GM21381 (cell line): ENCODE measurements around the gene DNAH10.
"Not testable (repeated sequence)": the region's sequence is repeated elsewhere in the genome, so short reads cannot be mapped to it uniquely, and the experiment has no call there.

Experiments used
- ATAC-seq: cut with Tn5 transposase; IDR thresholded peaks from one replicate; pipeline ENCODE4 v1.9.1; 2021; ENCODE audit warnings: mild to moderate bottlenecking, moderate library complexity; ENCODE audit not compliant: unreplicated experiment

The DNAH10 gene

DNA sequence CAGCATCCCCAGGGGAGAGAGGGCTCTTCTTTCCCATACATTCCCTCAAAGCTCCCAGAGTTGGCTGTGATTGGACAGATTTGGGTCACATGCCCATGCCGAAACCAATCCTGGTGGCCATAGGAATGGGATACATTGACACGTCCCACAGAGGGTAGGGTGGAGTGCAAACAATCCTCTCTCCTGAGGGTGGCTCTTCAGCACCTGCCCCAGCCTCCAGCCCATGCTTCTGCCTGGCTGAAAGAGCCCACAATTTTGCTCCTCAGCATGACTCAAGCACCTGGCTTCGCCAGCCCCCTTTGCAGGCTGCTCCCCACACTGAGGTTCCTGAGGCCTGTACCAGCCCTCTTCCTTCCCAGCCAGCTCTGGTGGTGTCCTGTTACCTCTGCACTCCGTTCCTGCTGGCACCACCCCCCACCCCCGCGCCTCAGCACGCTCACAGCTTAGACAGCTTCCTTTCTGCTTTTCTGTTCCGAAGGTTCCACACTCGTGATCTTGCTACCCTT is 138.8 kb downstream of the DNAH10 start:
- ATAC-seq, result no peak

DNA sequence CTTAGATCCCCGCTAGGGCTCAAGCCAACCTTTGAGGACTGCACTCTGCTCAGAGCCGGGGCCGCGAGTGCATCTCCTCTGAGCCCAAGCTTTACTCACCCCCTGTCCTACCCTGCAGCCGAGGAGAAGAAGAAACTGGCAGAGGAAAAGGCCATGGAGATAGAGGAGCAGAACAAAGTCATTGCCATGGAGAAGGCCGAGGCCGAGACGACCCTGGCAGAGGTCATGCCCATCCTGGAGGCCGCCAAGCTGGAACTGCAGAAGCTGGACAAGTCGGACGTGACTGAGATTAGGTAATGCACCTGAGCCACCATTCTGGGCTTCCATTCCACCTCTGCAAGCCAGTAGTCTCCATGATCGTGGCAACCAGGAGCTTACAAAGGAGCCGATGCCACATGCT is 140.7 kb downstream of the DNAH10 start:
- ATAC-seq, result no peak

DNA sequence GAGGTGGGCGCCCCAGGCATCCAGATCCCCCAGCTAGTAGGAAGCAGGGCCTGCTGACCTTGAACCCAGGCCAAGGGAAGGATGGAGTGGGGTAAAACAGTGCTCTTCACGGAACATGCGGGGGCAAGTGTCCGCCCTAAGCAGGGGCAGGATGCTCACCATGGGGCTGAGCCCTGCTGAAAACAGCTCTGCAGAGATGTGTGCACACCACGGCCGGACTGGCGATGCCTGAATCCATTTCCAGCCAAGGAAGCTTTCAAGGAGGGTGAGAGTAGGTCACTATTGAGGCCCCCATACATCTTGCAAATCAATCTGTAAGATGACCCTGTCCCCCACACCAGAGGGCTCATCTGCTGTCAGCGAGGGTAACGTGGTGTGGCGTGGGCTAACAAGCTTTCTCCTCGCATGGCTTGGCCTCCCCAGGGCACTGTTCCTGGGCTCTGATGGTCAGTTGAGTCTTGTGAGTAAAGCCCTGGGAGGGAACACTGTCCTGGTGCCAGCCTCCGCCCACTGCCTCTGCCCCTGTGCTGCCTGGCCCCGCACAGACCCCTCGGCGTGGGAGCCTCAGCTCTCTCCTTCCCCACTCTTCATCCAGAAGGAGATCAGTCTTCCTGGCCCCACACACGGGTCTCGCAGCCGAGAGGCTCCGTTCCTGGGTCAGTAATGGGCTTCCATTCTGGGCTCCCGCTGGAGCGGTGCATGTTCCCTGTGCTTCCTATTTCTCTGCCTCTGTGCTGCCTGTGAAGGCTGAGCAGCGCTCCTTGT is 141.4 kb downstream of the DNAH10 start:
- ATAC-seq, result no peak

DNA sequence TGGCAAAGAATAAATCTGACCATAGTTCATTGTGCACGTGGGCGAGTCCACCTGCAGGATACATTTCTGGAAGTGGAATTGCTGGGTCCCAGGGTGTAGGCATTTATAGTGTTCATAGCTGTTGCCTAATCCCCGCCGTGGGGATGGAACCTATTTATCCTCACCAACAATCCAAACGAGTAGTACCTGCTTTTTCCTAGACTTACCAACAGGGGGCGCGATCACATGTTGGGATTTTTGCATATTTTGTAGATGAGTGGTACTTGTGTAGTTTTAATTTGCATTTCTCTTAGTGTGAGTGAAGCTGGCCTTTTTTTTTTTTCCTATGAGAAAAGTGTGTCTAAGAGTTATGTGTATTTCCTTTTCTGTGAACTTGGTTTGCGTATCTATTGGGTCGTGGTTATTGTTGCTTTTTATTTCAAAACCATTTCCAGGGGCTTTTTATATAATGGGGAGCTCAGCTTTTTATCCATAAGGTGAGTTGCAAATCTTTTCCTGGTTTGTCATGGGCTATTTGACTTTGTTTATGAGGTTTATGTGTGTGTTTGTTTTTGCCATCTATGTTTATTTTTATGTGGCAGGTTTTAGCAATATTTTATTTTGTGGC is 143.3 kb downstream of the DNAH10 start:
- ATAC-seq, result no peak

DNA sequence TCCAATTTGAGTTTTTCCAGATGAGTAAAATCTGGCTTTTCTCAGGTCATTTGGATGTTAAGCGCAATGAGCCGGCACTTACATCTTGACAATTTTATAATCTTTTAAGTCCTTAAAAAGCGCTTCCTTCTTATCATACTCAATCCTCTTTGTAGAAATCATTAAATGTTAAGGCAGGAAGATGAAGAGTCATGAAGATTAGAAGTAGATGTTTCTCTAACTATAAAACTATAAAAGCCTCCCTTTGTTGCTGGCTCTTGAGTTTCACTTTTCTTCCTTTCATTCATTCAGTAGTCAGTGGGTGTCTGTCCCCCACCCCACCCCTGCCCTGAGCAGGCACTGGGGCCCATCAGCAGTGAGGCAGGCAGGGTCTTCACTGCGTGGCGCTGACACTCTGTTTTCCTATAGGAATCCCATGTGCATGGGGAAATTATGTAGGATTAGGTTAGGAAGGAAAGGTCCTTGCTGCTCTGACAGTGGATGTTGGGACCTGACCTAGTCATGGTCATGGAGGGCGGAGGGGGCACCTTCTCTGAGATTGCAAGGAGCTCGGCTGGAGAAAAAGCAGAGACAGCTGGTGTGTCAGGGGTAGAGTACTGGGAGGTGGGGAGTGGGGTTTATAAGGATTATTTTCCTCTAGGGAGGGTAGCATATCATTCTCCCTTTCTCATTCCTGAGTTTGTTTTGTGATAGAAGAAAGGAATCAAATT is 144.8 kb downstream of the DNAH10 start:
- ATAC-seq, result no peak

DNA sequence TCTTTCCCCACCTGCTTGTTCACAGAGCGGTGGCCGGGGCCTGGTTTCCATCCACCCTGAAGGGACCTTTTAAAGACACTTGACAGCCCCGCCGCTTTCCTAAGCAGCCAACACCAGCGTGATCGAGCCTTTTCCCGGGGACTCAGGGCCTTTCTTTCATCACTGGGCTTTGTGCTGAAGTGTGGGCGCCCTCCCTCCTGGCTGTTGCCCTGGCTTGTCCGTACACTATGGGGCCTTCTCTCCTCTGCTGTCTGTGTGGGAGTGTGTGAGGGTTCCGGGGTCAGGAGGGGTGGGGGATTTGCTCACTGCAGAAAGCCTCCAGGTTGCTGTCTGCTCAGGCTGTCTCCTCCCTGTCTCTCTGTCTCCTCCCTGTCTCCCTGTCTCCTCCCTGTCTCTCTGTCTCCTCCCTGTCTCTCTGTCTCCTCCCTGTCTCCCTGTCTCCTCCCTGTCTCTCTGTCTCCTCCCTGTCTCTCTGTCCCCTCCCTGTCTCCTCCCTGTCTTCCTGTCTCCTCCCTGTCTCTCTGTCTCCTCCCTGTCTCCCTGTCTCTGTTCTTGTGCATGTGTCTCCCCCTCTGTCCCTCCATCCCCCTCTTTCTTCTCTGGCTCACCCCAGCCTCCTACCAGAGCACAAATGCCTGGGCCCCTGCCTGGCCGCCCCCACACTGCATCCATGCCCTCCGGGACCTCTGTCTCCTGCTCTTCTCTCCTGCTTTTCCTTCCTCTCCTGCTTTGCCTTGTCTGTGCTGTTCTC is 145.8 kb downstream of the DNAH10 start:
- ATAC-seq, result no peak

DNA sequence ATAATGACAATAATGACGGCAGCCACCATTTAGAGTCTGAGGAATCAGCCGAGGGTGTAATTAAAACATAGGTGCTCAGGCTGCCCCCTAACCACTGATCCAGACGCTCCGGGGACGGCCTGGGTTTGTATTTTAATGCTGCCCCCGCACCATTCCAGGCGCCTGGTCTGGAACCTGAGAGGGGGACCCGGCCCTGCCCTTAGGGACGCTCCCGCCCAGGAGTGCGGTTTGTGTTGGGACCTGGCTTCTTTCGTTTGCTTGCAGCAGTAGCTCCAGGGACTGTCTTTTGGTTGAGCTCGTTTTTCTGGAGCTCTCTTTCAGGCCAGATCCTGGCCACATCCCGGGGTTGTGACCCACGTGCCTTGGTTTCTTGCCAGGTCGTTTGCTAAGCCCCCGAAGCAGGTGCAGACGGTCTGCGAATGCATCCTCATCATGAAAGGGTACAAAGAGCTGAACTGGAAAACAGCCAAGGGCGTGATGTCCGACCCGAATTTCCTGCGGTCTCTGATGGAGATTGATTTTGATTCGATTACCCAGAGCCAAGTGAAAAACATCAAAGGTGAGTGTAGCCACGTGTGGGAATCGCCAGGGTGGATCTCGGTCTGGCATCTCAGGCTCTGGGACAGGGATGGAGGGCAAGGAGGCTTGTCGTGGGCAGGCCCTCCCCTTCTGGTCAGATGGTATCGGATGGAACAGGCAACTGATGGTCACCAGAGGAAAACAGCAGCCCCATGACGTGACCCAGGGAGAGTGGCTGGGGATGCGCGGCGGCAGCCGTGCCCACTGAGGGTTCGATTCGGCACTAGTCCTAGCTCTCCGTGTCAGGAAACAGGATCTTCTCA is 147.0 kb downstream of the DNAH10 start:
- ATAC-seq, result no peak

DNA sequence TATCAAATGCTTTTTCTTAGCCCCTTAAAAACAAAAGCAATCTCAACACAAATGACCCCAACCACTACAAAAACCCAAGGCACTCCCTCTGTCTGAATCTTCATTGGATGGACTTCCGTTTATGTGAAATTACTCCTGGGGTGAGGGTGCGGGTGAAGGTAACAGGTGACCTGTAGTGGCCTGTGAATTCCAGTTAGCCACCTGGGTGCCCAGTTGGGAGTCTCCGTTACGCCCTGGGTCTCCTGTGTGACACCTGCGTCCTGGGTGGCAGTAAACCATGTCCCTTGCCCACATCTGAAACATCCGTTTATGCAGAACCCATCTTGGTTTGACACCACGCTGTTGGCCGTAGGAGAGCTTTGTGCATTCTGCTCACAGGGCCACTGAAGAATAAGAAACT is 148.0 kb downstream of the DNAH10 start:
- ATAC-seq, result no peak

DNA sequence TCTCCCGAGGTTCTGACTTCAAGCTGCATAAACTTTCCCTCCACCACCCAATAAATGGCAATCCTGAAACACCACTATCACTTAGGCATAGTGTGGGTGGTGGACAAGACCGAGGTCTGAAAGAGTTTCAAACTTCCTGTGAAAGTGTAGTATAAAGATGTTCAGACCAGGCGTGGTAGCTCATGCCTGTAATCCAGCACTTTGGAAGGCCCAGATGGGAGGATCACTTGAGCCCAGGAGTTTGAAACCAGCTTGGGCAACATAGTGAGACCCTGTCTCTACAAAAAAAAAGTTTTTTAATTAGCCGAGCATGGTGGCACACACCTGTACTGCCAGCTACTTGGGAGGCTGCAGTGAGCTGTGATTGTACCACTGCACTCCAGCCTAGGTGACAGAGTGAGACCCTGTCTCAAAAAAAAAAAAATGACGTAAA is 148.7 kb downstream of the DNAH10 start:
- no peak for ATAC-seq

DNA sequence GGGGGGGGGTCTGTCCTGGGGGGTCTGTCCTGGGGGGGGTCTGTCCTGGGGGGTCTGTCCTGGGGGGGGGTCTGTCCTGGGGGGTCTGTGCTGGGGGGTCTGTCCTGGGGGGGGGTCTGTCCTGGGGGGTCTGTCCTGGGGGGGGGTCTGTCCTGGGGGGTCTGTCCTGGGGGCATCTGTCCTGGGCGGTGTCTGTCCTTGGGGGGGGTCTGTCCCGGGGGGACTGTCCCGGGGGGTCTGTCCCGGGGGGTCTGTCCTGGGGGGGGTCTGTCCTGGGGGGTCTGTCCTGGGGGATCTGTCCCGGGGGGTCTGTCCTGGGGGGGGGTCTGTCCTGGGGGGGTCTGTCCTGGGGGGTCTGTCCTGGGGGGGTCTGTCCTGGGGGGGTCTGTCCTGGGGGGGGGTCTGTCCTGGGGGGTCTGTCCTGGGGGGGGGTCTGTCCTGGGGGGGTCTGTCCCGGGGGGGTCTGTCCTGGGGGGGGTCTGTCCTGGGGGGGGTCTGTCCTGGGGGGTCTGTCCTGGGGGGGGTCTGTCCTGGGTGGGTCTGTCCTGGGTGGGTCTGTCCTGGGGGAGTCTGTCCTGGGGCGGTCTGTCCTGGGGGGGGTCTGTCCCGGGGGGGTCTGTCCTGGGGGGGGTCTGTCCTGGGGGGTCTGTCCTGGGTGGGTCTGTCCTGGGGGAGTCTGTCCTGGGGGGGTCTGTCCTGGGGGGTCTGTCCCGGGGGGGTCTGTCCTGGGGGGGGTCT is 149.7 kb downstream of the DNAH10 start:
- ATAC-seq, result not testable (repeated sequence)

DNA sequence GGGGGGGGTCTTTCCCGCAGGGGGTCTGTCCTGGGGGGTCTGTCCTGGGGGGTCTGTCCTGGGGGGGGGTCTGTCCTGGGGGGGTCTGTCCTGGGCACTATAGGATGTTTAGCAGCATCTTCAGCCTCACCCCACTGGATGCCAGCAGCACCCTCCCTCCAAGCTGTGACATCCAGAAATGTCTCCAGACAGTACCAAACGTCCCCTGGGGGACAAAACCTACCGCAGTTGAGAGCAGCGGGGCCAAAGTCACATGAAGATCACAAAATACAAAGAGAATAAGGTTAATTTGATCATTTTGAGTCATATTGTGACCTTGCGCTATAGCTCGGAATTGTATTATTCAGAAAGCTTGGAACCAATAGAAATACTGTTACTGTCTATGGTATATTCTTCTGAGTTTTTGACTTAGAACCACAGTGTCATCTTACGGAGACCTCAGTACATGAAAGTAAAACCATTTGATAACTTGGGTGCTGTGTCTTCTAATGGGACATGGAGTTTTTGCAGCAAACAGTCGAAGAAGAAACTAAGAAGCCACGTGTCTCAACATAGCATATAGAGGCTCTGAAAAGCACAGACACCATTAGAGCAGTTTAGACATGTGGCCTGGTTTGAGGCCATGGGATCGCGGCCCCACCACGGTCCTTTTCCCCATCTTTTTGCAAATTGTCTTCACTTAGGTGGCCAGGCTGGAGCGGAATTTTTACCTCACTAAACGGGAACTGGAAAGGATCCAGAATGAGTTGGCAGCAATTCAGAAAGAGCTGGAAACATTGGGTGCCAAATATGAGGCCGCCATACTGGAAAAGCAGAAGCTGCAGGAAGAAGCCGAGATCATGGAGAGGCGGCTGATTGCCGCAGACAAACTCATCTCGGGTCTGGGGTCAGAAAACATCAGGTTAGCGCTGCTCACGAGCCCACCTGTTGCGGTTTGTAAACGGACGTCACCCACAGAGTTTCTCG is 150.6 kb downstream of the DNAH10 start:
- no peak for ATAC-seq

DNA sequence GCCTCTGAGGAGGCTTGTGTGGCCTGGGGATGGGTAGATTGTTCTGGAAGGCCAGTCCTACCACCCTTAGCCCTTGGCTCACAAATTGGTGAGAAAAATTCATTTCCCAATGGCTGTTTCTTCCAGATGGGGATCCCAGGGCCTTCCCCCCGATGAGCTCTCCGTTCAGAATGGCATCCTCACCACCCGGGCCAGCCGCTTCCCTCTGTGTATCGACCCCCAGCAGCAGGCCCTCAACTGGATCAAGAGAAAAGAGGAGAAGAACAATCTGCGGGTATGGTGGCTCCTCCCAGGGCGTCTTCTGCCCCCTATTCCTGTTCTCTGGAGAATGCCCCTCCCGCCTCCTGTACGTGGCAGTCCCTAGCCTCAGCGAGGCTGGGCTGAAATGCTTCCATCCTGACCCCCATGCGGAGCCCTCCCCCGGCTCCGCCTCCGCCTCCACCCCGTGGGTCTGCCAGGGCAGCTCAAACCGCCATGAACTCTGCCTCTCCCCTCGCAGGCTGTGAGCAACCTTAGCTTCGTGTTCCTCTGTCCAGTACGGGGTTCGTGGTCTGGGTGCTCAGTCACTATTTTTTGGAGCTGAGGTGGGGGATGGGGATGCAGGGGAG is 152.7 kb downstream of the DNAH10 start:
- ATAC-seq, result no peak

DNA sequence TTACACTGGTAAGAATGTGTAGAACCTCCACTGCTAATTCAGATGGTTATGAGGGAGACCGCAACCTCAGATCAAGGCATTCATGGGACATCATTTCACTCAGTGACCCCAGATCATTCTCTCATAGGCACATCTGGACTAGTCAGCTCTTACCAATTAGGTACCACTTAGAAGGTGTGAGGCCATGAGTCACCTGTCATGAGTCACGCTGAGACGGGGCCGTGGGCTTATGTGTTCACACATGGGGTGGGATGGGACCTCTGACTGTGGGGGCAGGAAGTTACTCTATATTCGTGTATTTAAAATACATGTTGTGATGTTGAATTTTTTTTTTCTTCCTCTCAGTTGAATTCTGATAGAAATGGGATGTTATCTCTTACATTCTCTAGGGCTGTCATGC is 154.6 kb downstream of the DNAH10 start:
- no peak for ATAC-seq

DNA sequence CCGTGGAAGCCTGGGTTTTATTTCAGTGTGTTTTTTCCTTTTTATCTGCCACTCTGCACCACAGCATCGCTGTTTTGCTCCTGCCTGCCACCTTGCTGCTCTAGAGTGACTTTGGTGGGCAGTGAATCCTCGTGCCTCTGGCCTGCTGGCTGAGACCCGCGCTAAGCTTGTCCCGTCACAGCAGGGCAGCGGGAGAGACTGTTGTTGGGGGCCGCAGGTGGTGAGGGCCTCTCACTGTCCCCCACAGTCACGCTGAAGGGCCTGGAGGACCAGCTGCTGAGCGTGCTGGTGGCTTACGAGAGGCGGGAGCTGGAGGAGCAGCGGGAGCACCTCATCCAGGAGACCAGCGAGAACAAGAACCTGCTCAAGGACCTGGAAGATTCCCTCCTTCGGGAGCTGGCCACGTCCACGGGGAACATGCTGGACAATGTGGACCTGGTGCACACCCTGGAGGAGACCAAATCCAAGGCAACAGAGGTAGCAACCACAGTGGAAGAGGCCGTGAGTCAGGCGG is 155.3 kb downstream of the DNAH10 start:
- ATAC-seq, result no peak

DNA sequence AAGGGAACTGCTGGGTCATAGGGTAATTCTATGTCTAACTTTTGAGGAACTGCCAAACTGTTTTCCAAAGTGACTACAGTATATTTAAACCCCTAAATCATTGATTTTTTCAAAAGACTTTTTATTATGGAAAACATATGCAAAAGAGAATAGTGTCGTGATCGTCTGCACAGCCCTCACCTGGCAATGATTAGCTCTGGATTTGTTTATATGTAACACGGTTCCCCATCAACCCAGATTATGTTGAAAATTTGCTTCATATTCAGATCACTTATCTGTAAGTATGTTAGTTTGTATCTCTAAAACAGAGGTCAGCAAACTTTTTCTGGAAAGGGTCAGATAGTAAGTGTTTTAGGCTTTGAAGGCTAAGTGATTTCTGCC is 157.9 kb downstream of the DNAH10 start:
- no peak for ATAC-seq

DNA sequence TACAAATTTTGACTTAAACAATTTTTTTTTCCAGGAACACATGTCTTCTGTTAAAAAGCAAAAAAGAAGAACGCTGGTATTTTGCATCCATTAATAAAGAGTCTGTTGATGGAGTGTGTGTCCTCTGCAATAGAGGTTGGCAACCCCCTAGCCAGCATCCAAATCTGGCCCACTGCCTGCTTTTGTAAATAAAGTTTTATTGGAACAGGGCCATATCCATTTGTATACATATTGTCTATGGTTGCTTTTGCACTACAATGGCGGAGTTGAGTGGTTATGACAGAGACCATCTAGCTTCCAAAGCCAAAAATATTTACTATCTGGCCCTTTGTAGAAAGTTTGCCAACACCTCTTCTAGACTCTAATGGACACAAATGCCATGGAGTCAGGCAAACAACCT is 160.9 kb downstream of the DNAH10 start:
- no peak for ATAC-seq

DNA sequence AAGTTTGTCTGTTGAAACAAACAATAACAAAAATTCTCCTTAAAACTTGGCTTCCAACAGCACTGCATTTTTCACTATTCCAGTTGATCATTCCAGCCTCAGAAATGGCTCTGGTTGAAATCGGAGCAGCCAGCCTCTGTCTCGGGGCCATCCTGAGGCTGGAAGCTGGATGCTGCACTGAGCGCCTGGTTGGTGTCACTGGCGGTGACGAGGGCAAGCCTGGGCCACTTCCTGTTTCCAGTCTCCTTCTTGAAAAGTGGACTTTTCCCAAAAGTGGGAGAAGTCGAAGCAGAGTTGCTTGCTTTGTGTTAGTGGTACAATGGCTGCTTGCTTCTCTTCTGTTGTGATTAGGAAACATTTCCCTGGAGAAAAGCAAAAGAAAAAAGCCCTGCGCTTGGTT is 161.8 kb downstream of the DNAH10 start:
- no peak for ATAC-seq

DNA sequence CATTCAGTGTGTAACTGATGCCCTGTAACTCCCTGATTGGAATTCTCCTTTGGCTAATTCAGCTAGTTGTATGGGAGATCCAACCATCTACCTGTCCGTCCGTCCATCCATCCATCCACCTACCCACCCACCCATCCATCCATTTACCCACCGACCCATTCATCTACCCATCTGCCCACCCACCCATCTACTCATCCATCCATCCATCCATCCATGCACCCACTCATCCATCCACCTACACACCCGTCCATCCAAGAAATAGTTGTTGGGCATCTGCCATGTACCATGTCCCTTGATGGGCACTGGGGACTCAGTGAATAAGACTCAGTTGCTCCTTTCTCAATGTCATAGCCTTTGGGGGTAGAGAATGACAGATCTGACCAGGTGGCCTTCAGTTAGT is 162.4 kb downstream of the DNAH10 start:
- no peak for ATAC-seq
